Stimulated activated CD4-positive, alpha-beta T cell treated with anti-CD3 and anti-CD28 coated beads, TNF-alpha, amount 100 ng/mL, for 4 hours (primary cell): ENCODE data around the gene ZBTB18.
"Not testable (repeated sequence)": the region's sequence is repeated elsewhere in the genome, so short reads cannot be mapped to it uniquely, and the experiment has no call there.

Source experiments
- DNase-seq, 3 experiments: peaks; one replicate each; pipeline ENCODE4 v3.0.0-alpha.2; 2020; ENCODE audit warnings: low read depth in 3 of 3

Gene ZBTB18

DNA sequence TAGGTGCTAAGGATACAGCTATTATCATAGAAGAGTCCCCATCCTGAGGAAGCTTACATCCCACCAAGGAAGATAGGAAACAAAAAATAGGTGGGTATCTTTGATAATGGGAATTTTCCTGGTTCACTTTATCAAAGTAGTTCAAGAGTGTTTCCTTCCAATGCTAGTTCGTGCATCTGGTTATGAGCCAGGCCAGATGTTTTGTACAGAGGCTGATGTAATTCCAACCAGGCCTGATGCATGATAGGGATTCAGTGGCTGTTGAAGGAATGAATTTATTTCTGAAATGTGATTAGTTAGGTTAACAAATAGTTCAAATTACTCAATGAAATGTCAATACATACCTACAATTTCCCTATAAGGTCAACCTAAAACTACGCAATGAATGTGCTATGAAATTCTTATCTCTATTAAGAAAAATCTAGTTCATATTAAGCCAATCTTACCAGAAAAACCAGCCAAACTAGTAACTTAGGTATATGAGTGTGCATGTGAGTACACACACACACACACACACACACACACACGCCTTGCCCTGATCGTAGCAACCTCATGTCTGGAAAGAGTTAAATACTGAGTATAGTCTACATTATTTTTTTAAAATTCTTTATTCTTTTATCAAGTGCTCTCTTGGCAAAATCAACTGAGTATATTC lies 9.5 kb upstream of the ZBTB18 start:
- no peak for DNase-seq

DNA sequence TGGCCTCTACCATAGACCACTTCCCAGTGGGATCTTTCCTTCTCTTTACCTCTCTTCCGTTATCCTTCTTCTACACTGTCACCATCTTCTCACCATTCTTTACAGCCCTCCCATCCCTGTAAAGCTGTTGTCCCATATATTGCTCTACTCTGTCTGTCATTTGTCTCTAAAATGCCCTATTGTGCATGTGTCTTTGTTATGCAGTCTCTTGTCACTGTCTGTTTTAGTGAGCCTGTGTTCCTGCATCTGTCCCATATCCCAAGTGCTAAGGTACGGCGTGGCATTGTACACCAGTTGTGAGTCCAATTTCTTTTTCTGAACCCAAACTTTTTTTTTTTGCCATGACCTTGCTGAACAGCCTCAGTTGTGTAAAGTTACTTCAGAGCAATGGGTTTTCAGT lies 8.8 kb upstream of the ZBTB18 start:
- no peak for DNase-seq

DNA sequence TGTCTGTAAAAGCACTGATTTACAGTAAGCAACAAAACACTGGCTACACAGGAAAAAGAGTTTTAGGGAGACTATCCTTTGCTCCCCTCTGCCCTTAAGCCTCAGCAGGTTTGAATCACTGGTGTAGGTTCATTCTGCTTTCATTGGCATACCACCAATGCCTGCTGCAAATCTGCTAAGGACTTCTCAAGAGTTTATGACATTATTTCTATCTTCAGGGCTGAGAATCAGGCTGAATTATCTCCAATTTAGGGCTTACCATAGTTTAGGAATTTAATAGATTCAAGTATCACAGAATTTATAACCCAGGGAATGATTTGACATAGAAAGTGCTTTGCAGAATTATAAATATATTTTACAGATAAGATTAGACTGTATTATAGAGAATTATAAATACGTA lies 6.7 kb upstream of the ZBTB18 start:
- no peak for DNase-seq

DNA sequence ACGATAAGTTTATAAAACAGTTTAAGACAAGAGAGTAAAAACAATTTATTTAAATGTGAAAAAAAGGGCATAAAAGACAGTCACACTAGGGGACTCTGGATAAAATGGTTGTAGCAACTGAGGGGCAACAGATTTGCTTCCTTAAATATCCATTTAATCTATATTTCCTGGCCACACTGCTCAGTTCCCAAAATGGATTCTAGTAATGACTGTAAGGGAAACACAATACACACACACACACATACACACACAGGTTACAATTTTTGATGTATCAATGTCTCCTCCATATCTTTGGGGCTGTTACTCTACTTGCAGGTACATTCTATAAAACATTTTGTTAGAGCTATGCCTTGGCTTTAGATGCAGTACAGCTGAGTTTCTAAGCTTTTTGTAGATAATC lies 4.8 kb upstream of the ZBTB18 start:
- DNase-seq: not testable (repeated sequence)

DNA sequence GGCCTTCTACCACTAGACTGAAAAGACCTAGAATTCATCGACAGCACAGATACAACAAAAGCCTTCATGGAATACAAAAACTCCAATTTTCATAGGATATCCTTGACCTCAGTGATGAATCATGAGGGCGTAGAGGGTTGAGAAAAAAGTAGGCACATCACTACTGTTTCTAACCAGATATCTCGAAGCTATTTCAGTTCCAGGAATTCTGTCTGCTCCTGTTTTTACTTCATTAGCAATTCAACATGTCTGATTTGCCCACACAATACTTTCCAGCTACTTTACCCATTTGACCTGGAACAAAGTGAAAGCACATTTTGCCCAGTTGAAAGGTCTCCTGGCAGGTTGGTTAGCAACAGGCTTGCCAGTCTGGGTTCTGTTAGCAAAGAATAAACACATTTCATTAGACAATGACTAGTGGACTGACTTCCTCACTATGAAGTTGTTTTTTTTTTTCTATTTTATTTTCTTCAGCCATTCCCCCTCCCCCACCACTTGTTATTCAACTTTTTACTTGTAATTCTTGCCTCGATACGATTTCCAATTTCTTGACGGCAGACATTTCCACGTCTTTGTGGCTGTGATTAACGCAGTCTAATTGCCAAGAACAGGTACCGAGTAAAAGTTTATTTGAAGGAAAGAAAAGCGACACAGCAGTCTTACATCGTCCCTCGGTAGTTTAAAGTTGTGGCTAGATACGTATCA lies 4.0 kb upstream of the ZBTB18 start:
- no peak for DNase-seq

DNA sequence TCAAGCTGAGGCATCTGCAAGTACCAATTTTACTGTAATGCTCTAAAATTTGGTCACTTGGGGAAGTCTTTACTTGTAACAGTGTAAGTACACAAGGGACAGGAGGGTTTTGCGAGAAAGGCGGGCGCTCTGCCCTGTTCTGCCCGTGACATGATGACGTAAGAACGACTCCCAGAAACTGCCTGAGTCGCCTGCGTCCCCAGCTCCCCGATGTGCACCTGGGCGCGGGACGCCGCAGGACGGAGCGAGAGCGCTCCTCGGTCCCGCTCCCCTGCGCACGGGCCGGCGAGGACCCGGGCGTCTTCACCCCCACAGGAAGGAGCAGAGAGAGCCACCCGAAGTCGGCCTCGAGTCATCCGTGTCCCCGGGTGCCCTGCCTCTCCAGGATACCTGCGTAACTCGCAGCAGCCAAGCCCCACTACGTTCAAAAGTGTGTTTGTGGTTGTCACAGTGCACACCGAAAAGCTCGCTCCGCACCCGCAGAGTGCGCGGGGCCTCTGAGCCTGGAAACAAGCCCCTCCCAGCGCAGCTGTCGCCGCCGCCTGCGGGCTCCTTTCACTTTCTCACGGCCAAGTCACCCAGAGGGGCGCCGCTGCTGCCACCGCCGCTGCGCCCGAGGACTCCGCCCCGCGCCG lies 3.3 kb upstream of the ZBTB18 start:
- no peak for DNase-seq

DNA sequence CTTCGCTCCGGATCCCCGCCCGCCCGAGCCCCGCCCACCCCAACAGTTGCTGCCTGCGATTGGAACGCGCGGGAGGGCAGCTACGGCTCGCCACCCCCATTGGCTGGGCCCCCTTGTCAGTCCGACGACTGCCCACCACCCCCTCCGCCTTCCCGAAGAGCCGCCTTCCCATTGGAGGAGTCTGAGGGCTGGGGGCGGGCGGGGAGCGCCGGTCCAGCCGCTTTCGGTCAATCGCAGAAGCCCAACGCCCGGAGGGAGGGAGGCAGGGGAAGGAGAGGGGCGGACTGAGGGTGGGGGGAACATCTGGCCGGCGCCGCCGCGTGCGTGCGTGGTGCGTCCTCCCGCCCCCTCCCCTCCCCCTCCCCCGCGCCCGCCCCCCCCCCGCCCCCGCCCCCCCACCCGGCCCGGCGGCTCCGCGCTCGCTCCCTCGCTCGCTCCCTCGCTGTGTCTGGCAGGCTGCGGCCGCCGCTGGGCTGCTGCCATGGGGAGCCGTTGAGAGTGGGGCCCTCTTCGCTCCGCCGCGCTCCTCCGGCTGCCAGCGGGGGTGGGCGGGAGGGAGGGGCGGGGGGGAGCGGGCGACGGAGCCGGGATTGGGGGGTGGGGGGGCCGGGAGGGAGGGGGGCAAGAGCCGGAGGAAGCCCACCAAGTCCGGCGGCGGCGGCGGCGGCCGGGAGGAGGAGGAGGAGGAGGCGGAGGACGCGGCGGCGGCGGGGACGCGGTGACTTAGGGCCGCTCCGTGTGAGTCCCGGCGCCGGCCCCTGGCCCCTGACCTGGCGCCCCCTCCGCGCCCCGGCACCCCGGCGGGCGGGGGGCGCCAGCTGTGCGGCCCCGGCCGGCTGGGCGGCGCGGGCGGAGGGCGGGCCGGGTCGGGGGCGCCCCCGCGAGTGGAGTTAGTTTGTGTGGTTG lies 2.6 kb upstream of the ZBTB18 start:
- DNase-seq: peak; percentile 90 to 95 (median 95)

DNA sequence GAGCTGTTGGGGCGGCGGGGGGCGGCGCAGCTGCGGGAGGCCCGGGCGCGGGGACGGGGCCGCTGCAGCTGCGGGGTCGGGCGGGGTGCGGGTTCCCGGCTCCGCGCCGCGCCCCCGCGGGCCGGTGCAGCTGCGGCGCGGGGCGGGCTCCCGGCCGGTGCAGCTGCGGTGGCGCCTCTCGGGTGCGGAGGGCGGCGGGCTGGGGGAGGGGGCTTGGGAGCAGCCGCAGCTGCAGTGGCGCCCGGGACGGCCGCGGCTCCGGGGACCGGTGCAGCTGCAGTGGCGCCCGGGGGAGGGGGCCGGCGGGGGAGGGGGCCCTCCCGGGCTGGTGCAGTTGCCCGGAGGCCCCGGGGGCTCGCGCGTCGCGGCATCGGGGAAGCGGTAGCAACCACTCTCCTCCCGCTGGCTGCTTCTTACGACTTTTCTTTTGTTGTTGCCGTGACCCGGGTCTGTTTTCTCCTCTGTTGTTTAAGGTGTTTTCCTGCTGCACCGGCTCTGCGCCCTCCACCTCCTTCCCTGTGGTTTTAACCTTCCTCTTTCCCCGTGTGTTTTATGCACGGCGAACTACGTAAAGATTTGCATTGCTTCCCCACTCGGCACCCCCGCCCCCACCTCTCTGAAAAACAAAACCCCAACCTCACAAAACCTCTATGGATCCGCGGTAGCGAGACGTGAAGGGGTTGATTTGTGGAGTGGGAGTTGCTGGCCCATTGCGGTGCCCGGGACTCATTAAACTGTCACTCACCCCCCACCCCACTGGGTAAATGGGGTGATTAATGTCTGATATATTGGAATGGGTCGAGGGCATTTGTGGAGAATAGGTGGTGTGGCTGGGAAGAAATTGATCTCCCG lies 1.7 kb upstream of the ZBTB18 start:
- peak in 2 of 3 experiments; percentile 18 to 27 for DNase-seq

DNA sequence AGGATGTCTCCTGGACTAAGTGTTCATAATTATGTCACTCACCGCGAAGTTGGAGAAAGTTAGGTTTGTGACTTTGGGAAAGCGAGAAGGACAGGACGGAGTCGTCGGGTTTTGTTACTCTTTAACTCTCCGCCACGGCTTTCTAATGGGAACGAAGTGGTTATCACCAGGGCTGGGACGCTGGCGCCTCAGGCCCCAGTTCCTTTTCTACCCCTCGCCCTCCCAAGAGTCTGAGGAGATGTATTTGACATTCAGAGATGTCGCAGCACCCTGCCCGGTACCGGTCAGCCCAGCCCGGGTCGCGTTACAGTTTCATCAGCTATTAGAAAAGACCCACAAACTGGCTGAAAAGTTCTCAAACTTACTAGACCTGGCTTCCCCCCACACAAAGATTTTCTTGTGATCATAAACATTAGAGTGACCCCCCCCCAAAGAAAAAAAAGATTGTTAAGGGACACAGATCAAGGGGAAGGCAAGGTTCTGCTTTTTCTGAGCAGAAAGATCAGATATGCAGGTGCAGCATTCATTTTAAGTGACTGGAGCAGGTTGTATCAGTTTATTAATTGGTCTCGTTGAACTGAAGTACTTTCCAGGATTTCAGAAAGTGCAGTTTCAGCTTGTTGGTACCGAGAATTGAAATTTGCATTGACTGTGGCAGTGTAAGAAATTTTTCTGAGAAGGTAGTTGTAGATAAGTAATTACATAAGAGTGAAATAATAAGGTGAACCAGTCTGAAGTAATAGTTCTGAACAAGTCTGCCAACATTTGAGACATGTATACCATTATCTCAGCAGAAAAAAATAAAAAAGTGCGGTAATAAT lies 859 bp upstream of the ZBTB18 start:
- no peak for DNase-seq

DNA sequence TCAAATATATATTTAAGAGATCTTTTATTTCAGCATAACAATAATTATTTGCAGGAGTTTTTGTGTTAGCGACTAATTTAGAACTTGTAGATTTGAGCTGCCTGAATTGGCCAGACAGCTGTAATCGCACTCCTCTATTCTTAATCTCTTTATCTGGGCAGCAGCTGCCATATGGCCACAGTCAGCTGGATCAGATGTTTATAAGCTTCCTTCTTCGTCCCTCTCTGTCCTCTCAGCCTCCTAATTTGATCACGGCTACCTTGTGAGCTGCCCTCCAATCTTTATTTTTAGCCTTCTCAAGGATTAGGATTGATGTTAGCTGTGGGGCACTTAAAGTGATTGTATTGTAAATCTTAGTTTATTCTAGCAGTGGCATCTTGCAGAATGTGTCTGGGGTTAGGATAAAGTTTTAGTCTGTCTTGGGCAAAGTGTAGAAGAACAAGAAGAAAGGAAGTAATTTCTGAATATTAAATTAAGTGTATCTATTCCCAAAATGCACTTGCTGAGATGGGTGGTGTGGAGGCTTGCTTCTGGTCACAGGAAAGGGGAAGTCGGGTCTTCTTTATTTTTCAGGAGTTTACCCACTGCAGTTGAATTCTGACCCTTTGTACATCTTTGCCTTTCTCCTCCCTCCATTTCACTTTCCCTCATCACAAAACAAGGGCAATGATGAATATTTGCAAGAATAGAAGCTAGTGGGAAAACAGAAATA lies 1.1 kb downstream of the ZBTB18 start:
- DNase-seq: no peak

DNA sequence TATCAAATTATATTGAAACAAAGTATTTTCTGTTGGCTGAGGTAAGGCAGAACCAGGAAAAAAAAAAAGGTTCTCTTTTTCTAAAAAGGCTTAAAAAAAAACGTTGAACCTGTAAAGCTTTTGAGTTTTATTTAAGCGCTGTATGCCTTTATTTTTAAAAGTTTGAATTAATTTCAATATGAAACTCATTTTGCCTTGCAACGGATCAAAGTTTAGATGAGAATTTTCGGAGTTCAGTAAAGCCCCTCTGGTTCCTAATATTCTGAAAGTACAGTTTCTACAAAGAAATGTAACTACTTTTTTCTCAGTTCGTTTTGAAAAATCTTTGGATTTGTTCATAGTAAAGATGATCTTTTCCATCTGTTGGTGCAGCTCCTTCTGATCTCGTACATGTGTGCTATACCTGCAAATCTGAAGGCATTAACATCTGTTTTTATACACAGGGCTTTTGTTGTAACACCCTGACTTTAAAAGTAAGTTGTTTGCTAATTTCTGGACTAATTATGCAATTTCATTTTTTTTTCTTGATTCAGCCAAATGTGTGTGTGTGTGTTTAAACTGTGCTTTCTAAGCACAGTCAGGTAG lies 1.7 kb downstream of the ZBTB18 start:
- no peak for DNase-seq

DNA sequence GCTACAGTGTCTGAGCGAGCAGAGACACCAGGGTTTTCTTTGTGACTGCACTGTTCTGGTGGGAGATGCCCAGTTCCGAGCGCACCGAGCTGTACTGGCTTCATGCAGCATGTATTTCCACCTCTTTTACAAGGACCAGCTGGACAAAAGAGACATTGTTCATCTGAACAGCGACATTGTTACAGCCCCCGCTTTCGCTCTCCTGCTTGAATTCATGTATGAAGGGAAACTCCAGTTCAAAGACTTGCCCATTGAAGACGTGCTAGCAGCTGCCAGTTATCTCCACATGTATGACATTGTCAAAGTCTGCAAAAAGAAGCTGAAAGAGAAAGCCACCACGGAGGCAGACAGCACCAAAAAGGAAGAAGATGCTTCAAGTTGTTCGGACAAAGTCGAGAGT lies 2.7 kb downstream of the ZBTB18 start:
- no peak for DNase-seq

DNA sequence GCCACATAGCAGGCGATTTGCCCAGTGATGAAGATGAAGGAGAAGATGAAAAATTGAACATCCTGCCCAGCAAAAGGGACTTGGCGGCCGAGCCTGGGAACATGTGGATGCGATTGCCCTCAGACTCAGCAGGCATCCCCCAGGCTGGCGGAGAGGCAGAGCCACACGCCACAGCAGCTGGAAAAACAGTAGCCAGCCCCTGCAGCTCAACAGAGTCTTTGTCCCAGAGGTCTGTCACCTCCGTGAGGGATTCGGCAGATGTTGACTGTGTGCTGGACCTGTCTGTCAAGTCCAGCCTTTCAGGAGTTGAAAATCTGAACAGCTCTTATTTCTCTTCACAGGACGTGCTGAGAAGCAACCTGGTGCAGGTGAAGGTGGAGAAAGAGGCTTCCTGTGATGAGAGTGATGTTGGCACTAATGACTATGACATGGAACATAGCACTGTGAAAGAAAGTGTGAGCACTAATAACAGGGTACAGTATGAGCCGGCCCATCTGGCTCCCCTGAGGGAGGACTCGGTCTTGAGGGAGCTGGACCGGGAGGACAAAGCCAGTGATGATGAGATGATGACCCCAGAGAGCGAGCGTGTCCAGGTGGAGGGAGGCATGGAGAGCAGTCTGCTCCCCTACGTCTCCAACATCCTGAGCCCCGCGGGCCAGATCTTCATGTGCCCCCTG lies 3.3 kb downstream of the ZBTB18 start:
- DNase-seq: no peak

DNA sequence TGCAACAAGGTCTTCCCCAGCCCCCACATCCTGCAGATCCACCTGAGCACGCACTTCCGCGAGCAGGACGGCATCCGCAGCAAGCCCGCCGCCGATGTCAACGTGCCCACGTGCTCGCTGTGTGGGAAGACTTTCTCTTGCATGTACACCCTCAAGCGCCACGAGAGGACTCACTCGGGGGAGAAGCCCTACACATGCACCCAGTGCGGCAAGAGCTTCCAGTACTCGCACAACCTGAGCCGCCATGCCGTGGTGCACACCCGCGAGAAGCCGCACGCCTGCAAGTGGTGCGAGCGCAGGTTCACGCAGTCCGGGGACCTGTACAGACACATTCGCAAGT lies 3.8 kb downstream of the ZBTB18 start:
- no peak for DNase-seq

DNA sequence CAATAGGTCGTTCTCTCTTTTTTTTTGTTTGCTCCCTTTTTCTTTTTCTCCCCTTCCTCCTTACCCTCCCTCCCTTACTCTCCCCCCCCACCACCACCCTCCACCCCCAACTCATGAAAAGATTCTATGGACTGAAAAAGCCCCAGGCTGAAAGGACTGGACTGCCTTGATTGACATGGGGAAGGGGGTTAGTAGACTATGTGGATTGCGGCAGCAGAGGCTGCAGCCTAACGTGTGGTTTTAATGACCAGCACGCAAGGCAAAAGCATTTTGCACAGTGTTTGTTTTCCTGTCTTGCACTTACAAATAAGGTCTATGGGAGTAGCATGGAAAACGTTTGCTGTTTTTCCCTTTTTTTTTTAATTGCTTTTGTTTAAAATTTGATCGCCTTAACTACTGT lies 5.5 kb downstream of the ZBTB18 start:
- no peak for DNase-seq

DNA sequence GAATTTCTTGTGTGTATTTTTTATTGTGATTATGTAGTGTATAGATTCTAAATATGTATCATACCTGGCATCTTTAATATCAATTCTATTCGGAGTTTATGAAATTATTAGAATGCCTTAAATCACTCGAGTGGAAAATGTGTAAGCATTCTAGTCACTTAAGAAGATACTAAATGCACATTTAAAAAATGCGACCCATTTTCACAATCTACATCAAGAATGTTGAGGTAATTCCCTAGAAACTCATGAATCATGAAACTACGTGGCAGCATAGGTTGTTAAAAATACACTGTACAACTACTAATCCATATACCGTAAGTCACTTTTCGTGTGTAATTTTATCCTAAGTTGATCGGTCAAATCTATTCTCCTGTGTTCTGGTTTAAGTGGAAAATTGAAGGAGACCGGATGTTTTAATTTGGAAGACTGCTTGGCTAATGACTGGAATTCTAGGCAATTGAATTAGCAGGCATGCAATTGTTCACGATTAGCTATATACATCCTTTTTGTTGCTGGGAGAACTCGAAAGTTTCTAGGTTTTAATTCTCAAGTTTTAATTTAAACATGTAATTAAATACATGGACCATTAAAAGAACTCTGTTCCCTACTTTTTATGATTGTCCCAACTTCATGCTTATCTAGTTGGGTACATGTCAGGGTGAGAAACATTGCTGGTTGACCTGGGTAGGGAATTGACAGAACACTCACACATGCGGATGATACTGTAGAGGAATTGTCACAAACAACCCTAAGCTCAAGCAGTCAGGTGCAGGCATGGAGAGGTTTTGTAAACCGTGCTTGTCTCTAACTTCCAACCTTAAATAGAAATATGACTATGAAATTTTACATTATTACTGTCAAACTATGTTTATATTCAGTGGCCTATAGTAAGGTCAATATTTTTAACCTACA lies 6.6 kb downstream of the ZBTB18 start:
- no peak for DNase-seq

DNA sequence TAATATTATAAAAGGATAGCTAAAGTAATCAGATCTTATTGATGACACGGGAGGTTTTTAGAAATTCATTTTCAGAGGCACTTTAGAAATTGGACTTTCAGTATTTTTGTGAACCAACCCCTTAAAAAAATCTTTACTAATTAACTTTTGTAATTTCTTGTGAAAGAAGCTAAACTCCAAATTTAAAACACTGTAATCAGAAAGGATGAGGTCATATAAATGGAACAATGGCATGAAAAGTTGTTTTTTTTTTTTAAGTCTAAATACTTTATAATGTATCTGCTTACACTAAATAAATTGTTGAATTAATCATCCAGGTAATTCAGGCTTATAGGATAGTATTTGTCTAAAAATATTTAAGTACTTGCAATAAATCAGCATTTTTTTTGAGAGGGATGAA lies 9.0 kb downstream of the ZBTB18 start:
- DNase-seq: no peak

DNA sequence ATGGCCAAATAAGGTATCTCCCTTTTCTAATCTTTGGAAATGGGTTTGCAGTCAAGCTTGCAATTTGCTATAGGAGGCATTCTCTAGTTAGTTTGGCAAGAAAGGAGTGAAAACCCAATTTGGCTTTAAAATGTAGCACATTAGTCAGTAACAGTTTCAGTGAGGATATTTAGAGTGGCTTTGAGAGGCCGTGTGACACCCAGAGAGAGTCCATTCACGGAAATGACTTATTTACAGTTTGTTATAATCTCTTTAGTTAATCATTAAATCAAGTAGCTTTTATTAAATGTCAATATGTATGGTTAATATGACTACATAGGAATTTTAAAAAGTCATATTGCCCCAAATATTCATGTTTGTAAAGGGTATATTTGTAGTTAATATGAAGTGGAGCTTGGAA lies 9.6 kb downstream of the ZBTB18 start:
- DNase-seq: no peak
